Measurements from ENCODE around the gene NLGN1. TPM values are rescaled to one million over a fixed set of nuclear protein-coding genes. Genes with fewer than 3 reads are reported as not detected.

The NLGN1 gene
- total RNA-seq, 1 donor from 2014 or later, result 4.5 TPM

- Histone ChIP-seq H3K4me3 (ENCODE audit: low read depth, low read length) (no peak overlapping the region), H3K36me3 (ENCODE audit: control insufficient read depth, insufficient read depth, low read length) (no peaks in the 10 kb centered on the region), H3K27me3 (ENCODE audit: control insufficient read depth, insufficient read depth, low read length) (no peaks in the 10 kb centered on the region)
- no peak for TF ChIP-seq CTCF (IDR thresholded peaks at IDR 0.05; ENCODE audit: insufficient read depth, low read length, poor library complexity, severe bottlenecking)
- no peak for DNase-seq (ENCODE audit: low read depth)
These were observed 426.4 kb downstream of the NLGN1 start for GRCh38 chr3:173823911-173824460.

DNA sequence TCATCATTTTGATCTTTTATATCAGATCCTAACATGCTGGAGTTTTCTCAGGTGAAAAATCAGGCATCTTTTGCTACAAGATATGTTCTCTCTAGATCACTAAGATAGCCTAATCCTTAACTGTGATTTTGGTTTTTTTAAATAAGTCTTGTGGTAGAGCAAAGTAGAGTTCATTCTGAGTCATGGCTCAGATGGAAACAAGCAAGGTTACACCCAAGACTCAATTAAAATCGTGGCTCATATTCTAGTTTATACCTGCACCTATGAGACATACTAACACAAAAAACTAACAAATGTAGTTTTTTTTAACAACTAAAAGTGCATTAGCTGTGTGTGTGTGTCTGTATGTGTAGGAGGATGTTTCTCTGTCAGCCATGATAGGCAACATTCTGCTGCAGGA is 428.2 kb downstream of the NLGN1 start:
- TF ChIP-seq CTCF (IDR thresholded peaks at IDR 0.05; ENCODE audit: insufficient read depth, low read length, poor library complexity, severe bottlenecking), result no peak
- H3K4me3 ChIP-seq (ENCODE audit: low read depth, low read length), result no peak overlapping the region
- no peak for DNase-seq (ENCODE audit: low read depth)

DNA sequence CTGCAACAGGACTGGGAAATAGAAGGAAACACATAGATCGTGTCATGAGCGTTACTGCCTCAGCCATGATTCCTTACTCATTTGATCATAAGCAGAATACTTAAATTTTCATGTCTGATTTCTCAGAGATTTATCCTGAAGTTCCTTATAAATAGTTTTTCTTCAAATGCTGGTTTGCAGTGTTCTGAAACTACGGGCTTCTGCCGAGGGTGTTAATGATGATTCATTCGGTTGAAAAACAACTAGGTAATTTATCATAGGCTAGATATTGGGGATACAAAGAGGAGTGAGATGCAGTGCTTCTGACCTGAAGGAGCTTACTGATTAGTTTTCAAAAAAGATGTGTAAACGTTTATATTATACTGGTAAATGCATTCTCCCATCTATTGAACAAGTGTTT is 428.9 kb downstream of the NLGN1 start:
- no peak for DNase-seq (ENCODE audit: low read depth)
- Histone ChIP-seq H3K36me3 (ENCODE audit: control insufficient read depth, insufficient read depth, low read length) (no peaks in the 10 kb centered on the region), H3K27me3 (ENCODE audit: control insufficient read depth, insufficient read depth, low read length) (no peaks in the 10 kb centered on the region), H3K4me3 (ENCODE audit: low read depth, low read length) (no peak overlapping the region)
- TF ChIP-seq CTCF (IDR thresholded peaks at IDR 0.05; ENCODE audit: insufficient read depth, low read length, poor library complexity, severe bottlenecking), result no peak

More for the DNA sequence above, 428.2 kb downstream of the NLGN1 start:
- H3K36me3 ChIP-seq (ENCODE audit: control insufficient read depth, insufficient read depth, low read length), result no peaks in the 10 kb centered on the region
- no peaks in the 10 kb centered on the region for H3K27me3 ChIP-seq (ENCODE audit: control insufficient read depth, insufficient read depth, low read length)

GRCh38 chr3:173826901-173827609 is 429.5 kb downstream of the NLGN1 start:
- no peak for TF ChIP-seq CTCF (IDR thresholded peaks at IDR 0.05; ENCODE audit: insufficient read depth, low read length, poor library complexity, severe bottlenecking)
- H3K36me3 ChIP-seq (ENCODE audit: control insufficient read depth, insufficient read depth, low read length), result no peaks in the 10 kb centered on the region
- no peak for DNase-seq (ENCODE audit: low read depth)

DNA sequence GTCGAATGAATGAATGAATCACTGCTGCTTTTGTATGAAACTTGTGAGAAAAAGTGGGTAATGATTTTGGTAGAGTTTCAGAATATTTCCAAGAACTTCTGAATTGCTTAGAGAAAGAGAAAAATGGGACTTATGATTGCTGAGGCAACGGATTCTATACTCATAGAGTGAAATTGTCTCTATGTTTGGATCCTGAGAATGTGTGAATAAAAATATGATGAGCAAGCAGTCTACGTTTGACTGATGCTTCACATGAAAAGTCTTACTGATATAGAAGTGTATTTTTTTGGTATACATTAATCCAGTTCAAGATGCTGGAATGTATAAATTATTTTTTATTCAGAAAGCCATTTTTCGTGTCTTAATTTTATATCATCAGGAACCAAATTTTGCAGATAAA is 441.1 kb downstream of the NLGN1 start:
- no peak for TF ChIP-seq CTCF (IDR thresholded peaks at IDR 0.05; ENCODE audit: insufficient read depth, low read length, poor library complexity, severe bottlenecking)
- Histone ChIP-seq H3K36me3 (ENCODE audit: control insufficient read depth, insufficient read depth, low read length) (no peaks in the 10 kb centered on the region), H3K4me3 (ENCODE audit: low read depth, low read length) (no peak overlapping the region), H3K27me3 (ENCODE audit: control insufficient read depth, insufficient read depth, low read length) (no peaks in the 10 kb centered on the region)
- DNase-seq (ENCODE audit: low read depth), result no peak

More at GRCh38 chr3:173826901-173827609, 429.5 kb downstream of the NLGN1 start:
- H3K27me3 ChIP-seq (ENCODE audit: control insufficient read depth, insufficient read depth, low read length), result no peaks in the 10 kb centered on the region
- no peak overlapping the region for H3K4me3 ChIP-seq (ENCODE audit: low read depth, low read length)

DNA sequence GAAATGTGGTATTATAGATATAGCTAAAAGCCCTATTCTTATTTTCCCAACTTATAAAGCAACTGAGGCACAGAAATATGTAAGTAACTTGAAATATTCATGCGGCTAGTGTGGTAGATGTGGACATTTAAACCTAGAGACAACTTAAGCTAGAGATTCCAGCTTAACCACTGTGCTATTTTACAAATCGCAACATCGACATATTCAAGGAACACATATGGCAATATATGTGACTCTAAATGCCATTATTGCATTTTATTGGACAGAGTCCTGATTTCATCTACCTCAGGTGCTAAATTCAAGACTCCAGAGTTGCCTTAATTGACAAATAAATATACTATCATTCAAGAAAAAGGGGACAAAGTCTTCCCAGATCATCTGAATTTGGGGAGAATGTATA is 442.3 kb downstream of the NLGN1 start:
- no peak overlapping the region for H3K4me3 ChIP-seq (ENCODE audit: low read depth, low read length)
- TF ChIP-seq CTCF (IDR thresholded peaks at IDR 0.05; ENCODE audit: insufficient read depth, low read length, poor library complexity, severe bottlenecking), result no peak
- H3K27me3 ChIP-seq (ENCODE audit: control insufficient read depth, insufficient read depth, low read length), result no peaks in the 10 kb centered on the region
- no peaks in the 10 kb centered on the region for H3K36me3 ChIP-seq (ENCODE audit: control insufficient read depth, insufficient read depth, low read length)
- no peak for DNase-seq (ENCODE audit: low read depth)
